NCI-H226 (cell line): Measurements from ENCODE around the gene AMY2A.
"Not testable (repeated sequence)": the region's sequence is repeated elsewhere in the genome, so short reads cannot be mapped to it uniquely, and the experiment has no call there.

Experiments used
- DNase-seq: peaks from one replicate; pipeline ENCODE4 v3.0.0-alpha.2; 2015

AMY2A gene

DNA sequence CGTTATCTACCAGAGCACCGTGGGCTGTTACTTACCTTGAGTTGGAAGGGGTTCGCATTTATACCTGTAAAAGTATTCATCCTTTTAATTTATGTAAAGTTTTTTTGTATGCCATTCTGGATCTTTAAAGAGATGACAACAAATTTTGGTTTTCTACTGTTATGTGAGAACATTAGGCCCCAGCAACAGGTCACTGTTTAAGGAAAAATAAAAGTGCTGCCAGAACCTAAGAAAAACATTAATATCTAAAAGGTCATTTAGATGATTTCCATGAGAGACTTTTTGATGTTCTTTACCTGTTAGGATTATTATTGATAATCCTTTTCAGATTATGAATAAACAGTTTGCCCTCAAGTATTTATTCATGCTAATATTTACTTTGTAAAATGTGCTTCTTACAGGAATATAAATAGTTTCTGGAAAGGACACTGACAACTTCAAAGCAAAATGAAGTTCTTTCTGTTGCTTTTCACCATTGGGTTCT lies at the start of gene AMY2A:
TSS of gene AMY2A (plus strand) at position 434 of the 484 bp plus-strand sequence. CDS start at position 448, 14 bp downstream.
- DNase-seq: not testable (repeated sequence)

DNA sequence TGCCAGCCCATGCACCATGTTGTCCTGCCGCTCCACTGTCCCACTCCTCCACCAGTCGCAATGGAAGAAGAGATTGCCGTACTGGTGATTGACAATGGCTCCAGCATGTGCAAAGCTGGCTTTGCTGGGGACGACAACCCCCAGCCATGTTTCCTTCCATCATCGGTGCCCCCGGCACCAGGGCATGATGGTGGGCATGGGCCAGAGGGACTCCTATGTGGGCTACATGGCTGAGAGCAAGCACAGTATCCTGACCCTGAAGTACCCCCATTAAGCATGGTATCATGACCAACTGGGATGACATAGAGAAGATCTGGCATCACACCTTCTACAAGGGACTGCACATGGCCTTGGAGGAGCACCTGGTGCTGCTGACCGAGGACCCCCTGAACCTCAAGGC lies 47.7 kb upstream of the AMY2A start:
- DNase-seq: no peak

DNA sequence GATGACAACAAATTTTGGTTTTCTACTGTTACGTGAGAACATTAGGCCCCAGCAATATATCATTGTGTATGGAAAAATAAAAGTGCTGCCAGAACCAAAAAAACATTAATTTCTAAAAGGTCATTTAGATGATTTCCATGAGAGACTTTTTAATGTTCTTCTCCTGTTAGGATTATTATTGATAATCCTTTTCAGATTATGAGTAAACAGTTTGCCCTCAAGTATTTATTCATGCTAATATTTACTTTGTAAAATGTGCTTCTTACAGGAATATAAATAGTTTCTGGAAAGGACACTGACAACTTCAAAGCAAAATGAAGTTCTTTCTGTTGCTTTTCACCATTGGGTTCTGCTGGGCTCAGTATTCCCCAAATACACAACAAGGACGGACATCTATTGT lies 45.9 kb upstream of the AMY2A start, which contains the start of gene AMY2B:
TSS of gene AMY2B (plus strand) at position 301 of the 400 bp plus-strand sequence. CDS start at position 315, 14 bp downstream.
- DNase-seq: not testable (repeated sequence)

DNA sequence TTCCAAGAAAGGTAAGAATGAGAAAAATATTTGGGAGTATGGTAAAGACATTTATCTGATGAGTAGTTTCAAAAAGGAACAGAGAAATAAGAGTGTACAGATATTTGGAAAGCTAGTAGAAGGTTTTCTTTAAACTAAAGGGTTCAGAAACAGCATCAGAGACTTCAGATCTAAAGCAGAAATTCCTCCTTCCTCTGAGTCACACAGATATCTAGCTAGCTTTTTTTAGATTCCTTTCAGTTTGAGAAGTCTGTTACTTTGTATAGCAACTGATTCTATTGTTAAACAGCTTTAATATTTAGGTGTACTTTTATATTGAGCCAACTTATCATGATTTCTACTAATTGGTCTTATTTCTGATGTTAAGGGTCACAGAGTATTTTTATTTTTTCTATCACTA lies 41.2 kb upstream of the AMY2A start:
- DNase-seq: no peak

DNA sequence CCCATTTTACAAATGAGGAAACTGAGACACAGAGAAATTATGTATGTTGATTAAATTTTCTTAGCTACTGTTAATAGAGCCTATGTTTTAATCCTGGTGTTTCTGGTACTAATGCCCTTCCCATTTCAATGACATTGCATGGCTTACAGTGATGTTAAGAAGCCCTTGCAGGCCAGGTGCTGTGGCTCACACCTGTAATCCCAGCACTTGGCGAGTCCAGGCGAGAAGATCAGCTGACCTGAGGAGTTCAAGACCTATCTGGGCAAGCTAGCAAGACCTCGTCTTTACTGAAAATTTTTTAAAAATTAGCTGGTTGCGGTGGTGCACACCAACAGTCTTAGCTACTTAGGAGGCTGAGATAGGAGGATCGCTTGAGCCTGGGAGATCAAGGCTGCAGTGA lies 40.4 kb upstream of the AMY2A start:
- DNase-seq: not testable (repeated sequence)

DNA sequence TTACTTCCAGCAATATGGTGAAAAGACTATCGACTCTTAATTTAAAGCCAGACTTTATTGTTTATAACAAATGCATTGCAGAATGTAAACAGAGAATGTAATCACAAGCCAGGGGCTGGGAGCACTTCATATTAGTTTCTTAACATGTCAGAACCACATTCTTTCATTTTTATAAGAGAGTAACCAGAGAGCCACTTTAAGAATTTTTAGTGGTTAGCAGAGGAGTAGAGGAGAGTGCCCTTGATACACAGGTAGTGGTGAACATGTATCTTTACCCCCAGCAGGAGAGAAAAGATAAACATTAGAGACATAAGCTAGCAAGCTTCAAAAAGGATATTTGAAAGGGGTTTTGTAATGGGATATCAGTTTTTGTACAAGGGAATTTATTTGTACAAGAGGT lies 34.8 kb upstream of the AMY2A start:
- DNase-seq: no peak

DNA sequence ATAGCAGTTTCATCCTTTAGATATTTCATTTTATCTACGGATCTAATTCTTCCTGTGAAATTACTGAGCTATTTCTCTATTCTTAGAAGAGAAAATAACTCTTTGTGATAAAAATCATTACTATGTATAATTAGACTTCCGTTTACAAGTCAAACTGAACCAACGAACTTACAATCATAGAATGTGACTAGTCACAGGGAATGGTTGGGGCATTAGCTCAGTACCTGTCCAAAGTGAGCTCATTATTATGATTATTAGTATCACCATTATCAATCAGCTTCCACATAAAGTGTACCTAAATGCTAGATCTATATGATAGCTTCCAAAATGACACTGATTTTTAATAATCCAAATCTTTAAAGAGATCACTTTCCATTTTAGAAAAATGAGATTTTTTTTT lies 33.3 kb upstream of the AMY2A start:
- DNase-seq: no peak

DNA sequence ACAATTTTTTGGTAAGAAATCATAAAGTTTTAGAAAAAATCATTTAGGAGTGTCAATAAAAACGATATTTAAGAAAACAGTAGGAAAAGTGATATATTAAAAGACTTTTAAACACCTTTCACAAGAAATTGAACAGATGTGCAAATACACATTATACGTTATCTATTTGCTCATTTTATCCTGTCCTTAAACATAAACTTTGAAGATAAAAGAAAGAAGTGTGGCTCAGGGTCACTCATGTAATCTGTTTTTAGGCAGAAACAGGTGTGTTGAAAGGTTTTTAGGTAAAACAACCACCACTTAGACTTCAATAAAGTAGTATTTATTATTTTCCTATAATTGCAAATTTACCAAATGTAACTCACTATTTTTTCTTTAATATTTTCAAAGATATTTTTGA lies 32.7 kb upstream of the AMY2A start:
- no peak for DNase-seq

DNA sequence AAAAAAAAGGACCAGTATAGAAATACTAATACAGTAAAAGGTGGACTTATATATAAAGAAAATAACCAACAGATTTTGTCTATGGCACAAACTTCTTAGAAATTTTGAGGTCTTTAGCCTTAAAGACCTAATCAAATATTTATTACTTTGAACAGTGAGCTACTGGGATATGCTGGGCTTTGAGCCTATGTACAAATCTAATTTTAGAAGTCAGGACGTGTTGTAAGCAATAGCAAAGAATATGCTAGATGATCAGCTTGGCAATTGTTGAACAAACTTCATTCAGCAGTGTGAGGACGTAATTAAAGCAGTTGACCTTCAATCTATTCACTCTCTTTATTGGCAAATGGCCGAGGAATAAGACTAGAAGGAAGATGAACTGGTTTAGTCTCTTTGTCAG lies 14.5 kb upstream of the AMY2A start:
- DNase-seq: not testable (repeated sequence)

DNA sequence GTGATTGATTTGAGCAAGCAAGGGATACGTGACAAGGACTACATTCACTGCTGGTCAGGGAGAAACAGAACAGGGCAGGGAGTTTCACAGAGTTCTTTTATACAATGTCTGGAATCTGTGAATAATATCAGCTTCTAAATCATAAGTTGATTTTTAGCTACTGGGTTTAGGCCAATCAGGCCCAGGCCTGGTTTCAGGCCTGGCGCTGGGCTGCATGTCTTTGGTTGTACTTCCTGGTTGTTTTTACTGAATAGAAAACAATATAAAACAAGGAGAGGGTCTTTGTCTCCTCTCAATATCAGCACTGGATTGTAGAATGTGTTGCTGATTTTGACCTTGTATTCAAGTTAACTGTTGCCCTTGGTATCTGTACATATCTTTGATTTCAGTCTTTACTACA lies 865 bp upstream of the AMY2A start:
- no peak for DNase-seq

DNA sequence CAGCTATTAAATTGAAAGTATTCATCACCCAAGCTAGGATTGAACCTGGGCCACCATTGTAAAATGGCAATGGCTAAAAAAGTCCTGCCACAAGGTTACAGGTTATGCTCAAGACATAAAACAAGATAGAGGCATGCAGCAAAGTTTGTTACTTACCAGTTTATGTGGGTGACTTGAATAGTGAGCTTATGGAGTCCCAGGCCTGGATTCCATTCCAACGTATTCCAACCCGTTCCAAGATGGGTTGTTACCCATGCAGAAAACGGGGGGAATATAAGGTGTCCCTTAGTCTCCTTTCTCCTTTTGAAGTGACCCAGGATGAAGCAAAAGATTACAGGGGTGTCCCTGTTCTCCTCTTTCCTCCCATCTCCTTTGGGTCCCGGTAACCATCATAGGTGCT lies 10.2 kb downstream of the AMY2A start:
- not testable (repeated sequence) for DNase-seq

DNA sequence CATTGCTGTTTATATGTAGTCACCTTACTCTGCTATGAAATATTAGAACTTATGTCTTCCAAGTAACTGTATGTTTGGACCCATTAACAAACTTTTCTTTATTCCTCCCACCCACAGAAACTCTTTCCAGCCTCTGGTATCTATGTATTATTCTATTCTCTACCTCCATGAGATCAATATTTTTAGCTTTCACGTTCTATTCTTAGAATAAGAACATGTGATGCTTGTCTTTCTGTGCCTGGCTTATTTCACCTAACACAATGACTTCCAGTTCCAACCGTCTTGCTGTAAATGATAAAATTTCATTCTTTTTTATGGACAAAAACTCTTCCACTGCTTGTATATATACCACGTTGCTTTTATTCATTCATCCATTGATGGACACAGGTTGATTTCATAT lies 24.0 kb downstream of the AMY2A start:
- not testable (repeated sequence) for DNase-seq

DNA sequence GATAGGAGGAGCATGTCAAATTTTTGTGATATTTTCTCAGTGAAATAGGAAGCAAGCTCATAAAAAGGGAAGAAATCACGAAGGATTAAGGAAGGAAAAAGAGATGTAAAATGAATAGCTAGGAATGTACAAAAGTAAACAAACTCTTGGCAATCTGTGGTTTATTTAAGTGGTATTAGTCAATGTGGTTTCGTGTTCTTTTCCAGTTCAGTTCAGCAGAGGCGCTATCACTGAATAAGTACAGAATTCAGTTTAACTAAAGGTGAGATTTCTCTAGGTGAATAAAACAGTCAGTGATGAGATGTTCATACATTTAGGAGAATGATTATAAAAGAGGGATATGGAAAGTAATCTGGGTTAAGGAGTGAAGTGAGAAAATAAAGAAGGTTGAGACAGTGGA lies 26.7 kb downstream of the AMY2A start:
- not testable (repeated sequence) for DNase-seq

DNA sequence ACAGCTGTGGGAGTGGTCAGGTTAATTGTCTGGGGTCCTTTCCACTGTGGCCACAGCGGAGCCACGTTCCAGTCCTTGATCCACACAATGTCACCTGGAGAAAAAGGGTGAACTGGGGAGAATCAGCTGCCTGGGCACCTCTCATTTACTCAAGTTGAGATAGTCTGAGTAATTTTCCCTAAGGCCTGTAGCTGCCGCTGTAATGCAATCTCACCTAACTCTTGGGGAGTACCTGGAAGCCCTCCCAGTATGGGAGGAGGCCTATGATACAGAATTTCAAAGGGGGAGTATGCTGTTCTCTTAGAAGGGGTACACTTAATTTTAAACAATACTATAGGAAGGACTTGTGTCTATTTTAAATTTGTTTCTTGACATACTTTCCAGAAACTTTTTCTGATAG lies 33.1 kb downstream of the AMY2A start:
- DNase-seq: not testable (repeated sequence)

DNA sequence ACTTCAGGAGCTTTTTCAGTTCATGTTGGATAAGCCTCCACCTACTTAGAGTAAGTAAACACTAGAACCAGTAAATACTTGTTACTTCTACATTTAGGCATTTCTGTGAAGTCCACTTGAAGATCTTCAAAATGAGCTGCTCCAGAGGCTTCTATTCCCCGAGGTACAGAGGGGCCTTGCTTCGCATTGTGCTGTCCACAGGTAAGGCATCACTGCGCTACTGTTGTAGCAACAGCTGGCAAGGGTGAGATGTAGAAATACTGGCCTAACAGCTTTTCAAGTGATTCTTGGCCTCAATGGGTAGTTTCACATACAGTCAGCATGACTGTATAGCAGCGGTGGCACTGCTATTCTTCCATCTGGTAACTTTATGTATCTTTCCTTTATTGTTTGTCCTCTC lies 33.7 kb downstream of the AMY2A start:
- not testable (repeated sequence) for DNase-seq

DNA sequence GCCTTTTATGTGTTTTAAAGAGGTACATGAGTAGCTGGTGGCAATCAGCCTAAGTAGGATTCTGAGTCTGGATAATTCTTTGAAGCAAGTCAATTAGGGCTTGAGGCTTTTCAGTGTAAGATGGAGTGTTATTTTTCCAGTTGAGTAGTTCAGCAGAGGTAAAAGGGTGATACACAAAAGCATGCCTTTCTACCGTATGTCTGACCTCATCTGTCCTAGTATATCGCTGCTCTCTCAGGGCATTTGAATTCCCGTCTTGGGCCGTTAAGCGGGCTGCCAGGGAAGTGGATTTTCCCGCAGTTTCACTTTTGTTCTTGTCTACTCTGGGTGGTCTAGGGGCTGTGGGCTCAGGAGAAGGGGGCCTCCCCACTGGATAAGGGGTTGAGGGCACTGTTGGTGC lies 36.9 kb downstream of the AMY2A start:
- DNase-seq: not testable (repeated sequence)

DNA sequence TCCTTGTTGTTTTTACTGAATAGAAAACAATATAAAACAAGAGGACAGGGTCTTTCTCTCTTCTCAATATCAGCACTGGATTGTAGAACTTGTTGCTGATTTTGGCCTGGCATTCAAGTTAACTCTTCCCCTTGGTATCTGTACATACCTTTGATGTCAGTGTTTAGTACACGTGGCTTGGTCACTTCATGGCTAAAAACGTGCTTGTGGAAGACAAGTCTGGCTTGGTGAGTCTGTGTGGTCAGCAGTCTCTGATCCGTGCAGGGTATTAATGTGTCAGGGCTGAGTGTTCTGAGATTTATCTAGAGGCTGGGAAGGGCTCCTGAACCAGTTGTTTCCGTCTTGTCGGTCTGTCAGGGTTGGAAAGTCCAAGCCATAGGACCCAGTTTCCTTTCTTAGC lies 38.2 kb downstream of the AMY2A start, which contains the start of gene AMY1A:
TSS of gene AMY1A (plus strand) at position 301 of the 400 bp plus-strand sequence. CDS start 571 bp downstream, outside the sequence.
- DNase-seq: not testable (repeated sequence)
